Measurements from ENCODE around the gene EDC4. TPM values are rescaled to one million over a fixed set of nuclear protein-coding genes. Genes with fewer than 3 reads are reported as not detected.

EDC4 gene
- total and polyA plus RNA-seq, 9 of the 15 experiments (the other 6 are each of a cell fraction or from before 2014, with no cell fraction given): 1.1 to 131 (median 74.0) TPM

DNA sequence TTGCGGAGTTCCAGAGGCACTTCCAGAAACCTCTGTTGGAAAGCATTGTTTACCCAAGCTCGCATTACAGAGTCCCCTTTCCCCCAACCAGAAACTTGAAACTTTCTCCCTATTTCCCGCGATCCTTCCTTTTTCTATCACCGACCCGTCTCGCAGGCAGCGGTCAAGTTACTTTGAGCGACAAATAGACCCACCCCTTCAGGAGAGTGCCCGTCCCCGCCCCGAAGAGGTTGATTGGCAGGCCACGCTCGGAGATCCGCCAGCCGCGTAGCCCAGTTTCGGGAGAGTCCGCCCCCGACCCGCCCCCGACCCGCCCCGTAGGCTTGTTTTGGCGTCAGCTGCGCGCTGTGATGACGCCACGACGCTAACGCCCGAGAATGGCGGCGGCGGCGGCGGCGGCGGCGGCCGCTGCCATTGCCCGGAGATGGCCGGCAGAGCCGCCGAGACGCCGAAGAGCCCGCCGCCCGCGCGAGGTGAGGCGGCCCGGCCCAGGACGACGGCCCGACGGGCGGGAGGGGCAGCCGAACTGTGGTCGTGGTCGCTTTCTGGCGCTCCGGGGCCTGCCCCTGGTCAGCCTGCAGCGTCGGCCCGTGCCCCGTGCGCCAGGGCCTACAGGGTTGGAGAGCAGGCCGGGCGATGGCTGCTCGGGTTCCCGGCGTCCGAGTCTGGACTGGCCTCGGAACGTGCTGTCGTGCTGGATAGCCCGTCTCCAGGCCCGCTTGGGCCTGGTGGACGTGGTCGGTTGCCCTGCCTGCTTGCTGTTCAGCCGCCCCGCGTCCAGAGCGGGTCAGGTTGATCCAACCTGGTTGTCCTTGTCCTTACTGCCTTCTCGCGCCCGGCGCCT, 20.3 kb downstream of the EDC4 start, which contains the start of gene PSKH1 (continued):
- TF ChIP-seq, protein P1, sequence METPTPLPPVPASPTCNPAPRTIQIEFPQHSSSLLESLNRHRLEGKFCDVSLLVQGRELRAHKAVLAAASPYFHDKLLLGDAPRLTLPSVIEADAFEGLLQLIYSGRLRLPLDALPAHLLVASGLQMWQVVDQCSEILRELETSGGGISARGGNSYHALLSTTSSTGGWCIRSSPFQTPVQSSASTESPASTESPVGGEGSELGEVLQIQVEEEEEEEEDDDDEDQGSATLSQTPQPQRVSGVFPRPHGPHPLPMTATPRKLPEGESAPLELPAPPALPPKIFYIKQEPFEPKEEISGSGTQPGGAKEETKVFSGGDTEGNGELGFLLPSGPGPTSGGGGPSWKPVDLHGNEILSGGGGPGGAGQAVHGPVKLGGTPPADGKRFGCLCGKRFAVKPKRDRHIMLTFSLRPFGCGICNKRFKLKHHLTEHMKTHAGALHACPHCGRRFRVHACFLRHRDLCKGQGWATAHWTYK (CRISPR knock-in tag; IDR thresholded peaks at IDR 0.05): peak; percentile 85; the same call in 1 of the 2 replicates
- TF ChIP-seq ZNF696 (CRISPR knock-in tag; conservative IDR thresholded peaks at IDR 0.05) (no peak), EP400 (IDR thresholded peaks at IDR 0.05) (peak; percentile 11; the same call in 1 of the 2 replicates), IRF2 (CRISPR knock-in tag; IDR thresholded peaks at IDR 0.05) (peak; percentile 89; the same call in 1 of the 2 replicates), SIN3B (IDR thresholded peaks at IDR 0.05; ENCODE audit: low read depth) (peak; percentile 92), XRCC5 (IDR thresholded peaks at IDR 0.05; ENCODE audit: low read depth, low read length) (no peak), GATAD2A (IDR thresholded peaks at IDR 0.05) (no peak), AFF4 (CRISPR knock-in tag; IDR thresholded peaks at IDR 0.05) (no peak)
- TF ChIP-seq, protein P2, sequence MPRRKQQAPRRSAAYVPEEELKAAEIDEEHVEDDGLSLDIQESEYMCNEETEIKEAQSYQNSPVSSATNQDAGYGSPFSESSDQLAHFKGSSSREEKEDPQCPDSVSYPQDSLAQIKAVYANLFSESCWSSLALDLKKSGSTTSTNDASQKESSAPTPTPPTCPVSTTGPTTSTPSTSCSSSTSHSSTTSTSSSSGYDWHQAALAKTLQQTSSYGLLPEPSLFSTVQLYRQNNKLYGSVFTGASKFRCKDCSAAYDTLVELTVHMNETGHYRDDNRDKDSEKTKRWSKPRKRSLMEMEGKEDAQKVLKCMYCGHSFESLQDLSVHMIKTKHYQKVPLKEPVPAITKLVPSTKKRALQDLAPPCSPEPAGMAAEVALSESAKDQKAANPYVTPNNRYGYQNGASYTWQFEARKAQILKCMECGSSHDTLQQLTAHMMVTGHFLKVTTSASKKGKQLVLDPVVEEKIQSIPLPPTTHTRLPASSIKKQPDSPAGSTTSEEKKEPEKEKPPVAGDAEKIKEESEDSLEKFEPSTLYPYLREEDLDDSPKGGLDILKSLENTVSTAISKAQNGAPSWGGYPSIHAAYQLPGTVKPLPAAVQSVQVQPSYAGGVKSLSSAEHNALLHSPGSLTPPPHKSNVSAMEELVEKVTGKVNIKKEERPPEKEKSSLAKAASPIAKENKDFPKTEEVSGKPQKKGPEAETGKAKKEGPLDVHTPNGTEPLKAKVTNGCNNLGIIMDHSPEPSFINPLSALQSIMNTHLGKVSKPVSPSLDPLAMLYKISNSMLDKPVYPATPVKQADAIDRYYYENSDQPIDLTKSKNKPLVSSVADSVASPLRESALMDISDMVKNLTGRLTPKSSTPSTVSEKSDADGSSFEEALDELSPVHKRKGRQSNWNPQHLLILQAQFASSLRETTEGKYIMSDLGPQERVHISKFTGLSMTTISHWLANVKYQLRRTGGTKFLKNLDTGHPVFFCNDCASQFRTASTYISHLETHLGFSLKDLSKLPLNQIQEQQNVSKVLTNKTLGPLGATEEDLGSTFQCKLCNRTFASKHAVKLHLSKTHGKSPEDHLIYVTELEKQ (CRISPR knock-in tag; IDR thresholded peaks at IDR 0.05): no peak
- TF ChIP-seq, protein P3, sequence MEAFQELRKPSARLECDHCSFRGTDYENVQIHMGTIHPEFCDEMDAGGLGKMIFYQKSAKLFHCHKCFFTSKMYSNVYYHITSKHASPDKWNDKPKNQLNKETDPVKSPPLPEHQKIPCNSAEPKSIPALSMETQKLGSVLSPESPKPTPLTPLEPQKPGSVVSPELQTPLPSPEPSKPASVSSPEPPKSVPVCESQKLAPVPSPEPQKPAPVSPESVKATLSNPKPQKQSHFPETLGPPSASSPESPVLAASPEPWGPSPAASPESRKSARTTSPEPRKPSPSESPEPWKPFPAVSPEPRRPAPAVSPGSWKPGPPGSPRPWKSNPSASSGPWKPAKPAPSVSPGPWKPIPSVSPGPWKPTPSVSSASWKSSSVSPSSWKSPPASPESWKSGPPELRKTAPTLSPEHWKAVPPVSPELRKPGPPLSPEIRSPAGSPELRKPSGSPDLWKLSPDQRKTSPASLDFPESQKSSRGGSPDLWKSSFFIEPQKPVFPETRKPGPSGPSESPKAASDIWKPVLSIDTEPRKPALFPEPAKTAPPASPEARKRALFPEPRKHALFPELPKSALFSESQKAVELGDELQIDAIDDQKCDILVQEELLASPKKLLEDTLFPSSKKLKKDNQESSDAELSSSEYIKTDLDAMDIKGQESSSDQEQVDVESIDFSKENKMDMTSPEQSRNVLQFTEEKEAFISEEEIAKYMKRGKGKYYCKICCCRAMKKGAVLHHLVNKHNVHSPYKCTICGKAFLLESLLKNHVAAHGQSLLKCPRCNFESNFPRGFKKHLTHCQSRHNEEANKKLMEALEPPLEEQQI (IDR thresholded peaks at IDR 0.05): no peak
- TF ChIP-seq, protein P4, sequence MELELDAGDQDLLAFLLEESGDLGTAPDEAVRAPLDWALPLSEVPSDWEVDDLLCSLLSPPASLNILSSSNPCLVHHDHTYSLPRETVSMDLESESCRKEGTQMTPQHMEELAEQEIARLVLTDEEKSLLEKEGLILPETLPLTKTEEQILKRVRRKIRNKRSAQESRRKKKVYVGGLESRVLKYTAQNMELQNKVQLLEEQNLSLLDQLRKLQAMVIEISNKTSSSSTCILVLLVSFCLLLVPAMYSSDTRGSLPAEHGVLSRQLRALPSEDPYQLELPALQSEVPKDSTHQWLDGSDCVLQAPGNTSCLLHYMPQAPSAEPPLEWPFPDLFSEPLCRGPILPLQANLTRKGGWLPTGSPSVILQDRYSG (tag; conservative IDR thresholded peaks at IDR 0.05; ENCODE audit: low read depth): no peak
- TF ChIP-seq, protein P5, sequence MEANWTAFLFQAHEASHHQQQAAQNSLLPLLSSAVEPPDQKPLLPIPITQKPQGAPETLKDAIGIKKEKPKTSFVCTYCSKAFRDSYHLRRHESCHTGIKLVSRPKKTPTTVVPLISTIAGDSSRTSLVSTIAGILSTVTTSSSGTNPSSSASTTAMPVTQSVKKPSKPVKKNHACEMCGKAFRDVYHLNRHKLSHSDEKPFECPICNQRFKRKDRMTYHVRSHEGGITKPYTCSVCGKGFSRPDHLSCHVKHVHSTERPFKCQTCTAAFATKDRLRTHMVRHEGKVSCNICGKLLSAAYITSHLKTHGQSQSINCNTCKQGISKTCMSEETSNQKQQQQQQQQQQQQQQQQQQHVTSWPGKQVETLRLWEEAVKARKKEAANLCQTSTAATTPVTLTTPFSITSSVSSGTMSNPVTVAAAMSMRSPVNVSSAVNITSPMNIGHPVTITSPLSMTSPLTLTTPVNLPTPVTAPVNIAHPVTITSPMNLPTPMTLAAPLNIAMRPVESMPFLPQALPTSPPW (CRISPR knock-in tag; IDR thresholded peaks at IDR 0.05): no peak; the same call in 1 of the 2 replicates
